BLaER1 treated with 17β-estradiol and CSF1 and Interleukin-3, amounts not matched to agents 10 nM and 100 nM (cell line): ENCODE results near the gene GZMA.

Experiments used
- H3K27ac ChIP-seq, 11 experiments: shearing (Covaris generic); formaldehyde crosslinking; 2 replicates each; pipeline ENCODE4 v1.8.1; 2022
- H3K27me3 ChIP-seq, 11 experiments: shearing (Covaris generic); formaldehyde crosslinking; 2 replicates each; pipeline ENCODE4 v1.8.1; 2022
- H3K36me3 ChIP-seq, 11 experiments: shearing (Covaris generic); formaldehyde crosslinking; 2 replicates each; pipeline ENCODE4 v1.8.1; 2022
- H3K4me1 ChIP-seq, 10 experiments: shearing (Covaris generic); formaldehyde crosslinking; 2 replicates each; pipeline ENCODE4 v1.8.1; 2022
- H3K4me2 ChIP-seq, 11 experiments: shearing (Covaris generic); formaldehyde crosslinking; 2 replicates each; pipeline ENCODE4 v1.8.1; 2022
- H3K4me3 ChIP-seq, 10 experiments: shearing (Covaris generic); formaldehyde crosslinking; 2 replicates each; pipeline ENCODE4 v1.8.1; 2022
- H3K9ac ChIP-seq, 11 experiments: shearing (Covaris generic); formaldehyde crosslinking; 2 replicates each; pipeline ENCODE4 v1.8.1; 2022
- H3K9me3 ChIP-seq, 11 experiments: shearing (Covaris generic); formaldehyde crosslinking; replicated peaks in 1 of 11; 2 replicates each; pipeline ENCODE4 v1.8.1; 2022
- H4K20me1 ChIP-seq, 11 experiments: shearing (Covaris generic); formaldehyde crosslinking; 2 replicates each; pipeline ENCODE4 v1.8.1; 2022
- Cebpa-rat ChIP-seq, 11 experiments: shearing (Covaris generic); IDR thresholded peaks; 2 replicates each; pipeline ENCODE4 v1.8.1; 2022

GZMA gene

GRCh38 chr5:55151923-55152842 is 49.7 kb downstream of the GZMA start:
- H3K36me3 ChIP-seq, result no peaks in the 10 kb centered on the region
- no peak overlapping the region for H3K4me3 ChIP-seq
- no peak overlapping the region for H3K4me2 ChIP-seq
- H3K27me3 ChIP-seq, result no peaks in the 10 kb centered on the region; a peak in 1 of 22 replicates
- no peak for TF ChIP-seq Cebpa-rat (IDR thresholded peaks at IDR 0.05)
- H3K4me1 ChIP-seq, result peaks cover 4 to 13% (median 7%) of the 10 kb centered on the region in 10 experiments; a peak in 9 of 20 replicates
- no peaks in the 10 kb centered on the region for H4K20me1 ChIP-seq
- H3K27ac ChIP-seq, result no peak overlapping the region
- H3K9me3 ChIP-seq, result peaks cover 9 to 16% (median 14%) of the 10 kb centered on the region in 11 experiments
- H3K9ac ChIP-seq, result no peak overlapping the region

- Histone ChIP-seq H3K9ac (no peak overlapping the region), H3K4me2 (peak overlapping the region; percentile 4 to 47 (median 25); a peak in 15 of 22 replicates), H3K9me3 (peaks cover 9 to 16% (median 14%) of the 10 kb centered on the region in 11 experiments), H3K36me3 (no peaks in the 10 kb centered on the region), H3K4me1 (peaks cover 12 to 25% (median 18%) of the 10 kb centered on the region in 10 experiments), H3K27me3 (no peaks in the 10 kb centered on the region; a peak in 1 of 22 replicates), H3K27ac (no peak overlapping the region), H3K4me3 (no peak overlapping the region), H4K20me1 (no peaks in the 10 kb centered on the region)
- no peak for TF ChIP-seq Cebpa-rat (IDR thresholded peaks at IDR 0.05)
Observed at GRCh38 chr5:55154873-55155272, 52.4 kb downstream of the GZMA start.
